CD4-positive, alpha-beta T cell (primary cell): Measurements from ENCODE around the gene ASB6. TPM values are rescaled to one million over a fixed set of nuclear protein-coding genes. Genes with fewer than 3 reads are reported as not detected.
"Not testable (repeated sequence)": the region's sequence is repeated elsewhere in the genome, so short reads cannot be mapped to it uniquely, and the experiment has no call there.

Source experiments
- ATAC-seq: fragments of 200-7000 bp; cut with Tn5 transposase; one replicate; pipeline ENCODE4 v1.10.0; 2022; ENCODE audit warnings: mild to moderate bottlenecking; ENCODE audit not compliant: poor library complexity
- CTCF ChIA-PET: fragments of 350-600 bp; sonication (Branson Sonifier 250); formaldehyde crosslinking; loops from one replicate; lab custom pipeline; 2021; ENCODE audit warnings: antibody characterized with exemption, inconsistent platforms; lab: Charles Lee
- POLR2A ChIA-PET: fragments of 350-600 bp; sonication (Branson Sonifier 250); formaldehyde crosslinking; loops from one replicate; lab custom pipeline; 2021; ENCODE audit warnings: antibody characterized with exemption, inconsistent platforms; lab: Charles Lee
- DNase-seq, 14 experiments: peaks; one replicate each; pipeline ENCODE4 v3.0.0-alpha.2; 2013 to 2020; ENCODE audit warnings: mixed read lengths in 2 of 14
- H3K27ac ChIP-seq, 2 donors: one replicate each; pipeline versions ENCODE4 v1.5.1 to v1.7.0; 2013; ENCODE audit warnings: low read length in 2 of 2, low read depth in 1 of 2, mild to moderate bottlenecking in 1 of 2
- H3K27me3 ChIP-seq, 2 experiments: 1 replicate in 1 of 2; 2 replicates in 1 of 2; pipeline versions ENCODE4 v1.6.1 to v1.7.0; 2013; ENCODE audit warnings: low read length in 2 of 2, control low read depth in 1 of 2, mild to moderate bottlenecking in 1 of 2, moderate library complexity in 1 of 2; ENCODE audit not compliant: insufficient read depth in 2 of 2, control insufficient read depth in 1 of 2
- H3K36me3 ChIP-seq: one replicate; pipeline ENCODE4 v1.6.1; 2013; ENCODE audit warnings: low read length, control low read depth; ENCODE audit not compliant: insufficient read depth
- H3K4me1 ChIP-seq: one replicate; pipeline ENCODE4 v1.6.1; 2013; ENCODE audit warnings: low read length, control low read depth; ENCODE audit not compliant: insufficient read depth
- H3K4me3 ChIP-seq: one replicate; pipeline ENCODE4 v1.5.1; 2013; ENCODE audit warnings: mild to moderate bottlenecking, low read length, moderate library complexity
- H3K9me3 ChIP-seq, 2 experiments: 1 replicate in 1 of 2; 2 replicates in 1 of 2; pipeline versions ENCODE4 v1.6.1 to v1.7.0; 2013; ENCODE audit warnings: low read length in 2 of 2, mild to moderate bottlenecking in 2 of 2, control low read depth in 1 of 2, moderate library complexity in 1 of 2; ENCODE audit not compliant: control insufficient read depth in 1 of 2, insufficient read depth in 1 of 2
- H3K27ac Mint-ChIP-seq: one replicate; pipeline ENCODE4 v1.8.0; 2020; ENCODE audit warnings: mixed read lengths
- H3K27me3 Mint-ChIP-seq: one replicate; pipeline ENCODE4 v1.8.0; 2021; ENCODE audit warnings: mixed read lengths
- H3K36me3 Mint-ChIP-seq: one replicate; pipeline ENCODE4 v1.8.0; 2021; ENCODE audit warnings: low read depth, mixed read lengths
- H3K4me1 Mint-ChIP-seq: one replicate; pipeline ENCODE4 v1.8.0; 2021; ENCODE audit warnings: low read depth, mixed read lengths
- H3K4me3 Mint-ChIP-seq: one replicate; pipeline ENCODE4 v1.8.0; 2020; ENCODE audit warnings: mild to moderate bottlenecking, mixed read lengths
- H3K9me3 Mint-ChIP-seq: one replicate; pipeline ENCODE4 v1.8.0; 2020; ENCODE audit warnings: mixed read lengths
- CTCF ChIP-seq: fragments of 200-600 bp; IDR thresholded peaks from one replicate; pipeline ENCODE4 v1.8.0; 2022; ENCODE audit warnings: antibody characterized with exemption, mild to moderate bottlenecking
- intact Hi-C, 2 experiments: fragments of 100-400 bp; cut with DNase I in 1 of 2; cut with micrococcal nuclease in 1 of 2; formaldehyde crosslinking; loops; one replicate each; pipeline versions ENCODE4 v1.15.1 to v1.9.0; 2023 to 2025; cut with DNase I, micrococcal nuclease
- total RNA-seq, 174 experiments: library from RNA in 2 of 174; stranded (reverse) in 2 of 174; gene quantifications; one replicate each; pipeline ENCODE4 v1.2.3 and lab custom pipeline; 2021 to 2026

Gene ASB6
- total RNA-seq, 2 experiments from 2014 or later = 28.5 to 29.3 TPM

- Mint-ChIP-seq H3K4me3 (peak overlapping the region; percentile 69), H3K27ac (no peak overlapping the region), H3K4me1 (no peaks in the 10 kb centered on the region), H3K36me3 (no peaks in the 10 kb centered on the region), H3K9me3 (no peaks in the 10 kb centered on the region), H3K27me3 (peaks cover 16% of the 10 kb centered on the region)
- Histone ChIP-seq H3K4me3 (no peak overlapping the region), H3K27me3 (peaks cover 15 to 23% of the 10 kb centered on the region in 2 experiments), H3K27ac (no peak overlapping the region), H3K36me3 (no peaks in the 10 kb centered on the region), H3K4me1 (peaks cover 15% of the 10 kb centered on the region), H3K9me3 (peaks cover 0 to 5% of the 10 kb centered on the region in 2 experiments)
- intact Hi-C loops = no loop called here
- peak; percentile 19 for ATAC-seq
- ChIA-PET CTCF (no interaction called here), POLR2A (no interaction called here)
- peak in 1 of 14 experiments; percentile 31 for DNase-seq
- no peak for TF ChIP-seq CTCF
Observed at GRCh38 chr9:129665814-129666520, 24.0 kb upstream of the ASB6 start.

GRCh38 chr9:129665389-129665775, 23.4 kb upstream of the ASB6 start, which contains the start of gene PRRX2:
Gene PRRX2 (plus strand): TSS chr9:129665647. CDS start chr9:129665868, 221 bp downstream.
- Mint-ChIP-seq H3K9me3 (no peaks in the 10 kb centered on the region), H3K27me3 (peaks cover 16% of the 10 kb centered on the region), H3K36me3 (no peaks in the 10 kb centered on the region), H3K4me1 (no peaks in the 10 kb centered on the region), H3K27ac (no peak within 1 kb of the TSS), H3K4me3 (peak within 1 kb of the TSS; percentile 89)
- TF ChIP-seq CTCF = no peak
- ChIA-PET POLR2A (no interaction called here), CTCF (no interaction called here)
- intact Hi-C loops = no loop called here
- ATAC-seq (peak; percentile 50), DNase-seq (peak in 8 of 14 experiments; percentile 7 to 49 (median 20))
- Histone ChIP-seq H3K4me1 (peaks cover 15% of the 10 kb centered on the region), H3K27me3 (peaks cover 15 to 23% of the 10 kb centered on the region in 2 experiments), H3K4me3 (peak within 1 kb of the TSS; percentile 44), H3K9me3 (peaks cover 0 to 5% of the 10 kb centered on the region in 2 experiments), H3K36me3 (no peaks in the 10 kb centered on the region), H3K27ac (no peak within 1 kb of the TSS)

GRCh38 chr9:129664746-129665388, 22.9 kb upstream of the ASB6 start:
- POLR2A ChIA-PET = no interaction called here
- peaks cover 15% of the 10 kb centered on the region for H3K4me1 ChIP-seq
- peak overlapping the region; percentile 44 for H3K4me3 ChIP-seq
- intact Hi-C loops = no loop called here
- Mint-ChIP-seq H3K27me3 (peaks cover 14% of the 10 kb centered on the region), H3K36me3 (no peaks in the 10 kb centered on the region), H3K9me3 (no peaks in the 10 kb centered on the region), H3K4me3 (peak overlapping the region; percentile 89), H3K27ac (no peak overlapping the region), H3K4me1 (no peaks in the 10 kb centered on the region)
- DNase-seq (peak in 2 of 14 experiments; percentile 6 to 15), ATAC-seq (peak; percentile 63)
- no peak for TF ChIP-seq CTCF
- no peaks in the 10 kb centered on the region for H3K36me3 ChIP-seq
- CTCF ChIA-PET = no interaction called here
- H3K27me3 ChIP-seq = peaks cover 15 to 23% of the 10 kb centered on the region in 2 experiments
- no peak overlapping the region for H3K27ac ChIP-seq
- peaks cover 0 to 5% of the 10 kb centered on the region in 2 experiments for H3K9me3 ChIP-seq

GRCh38 chr9:129662239-129662638, 20.3 kb upstream of the ASB6 start:
- H3K9me3 ChIP-seq, ATAC-seq, H3K9me3 Mint-ChIP-seq, H3K36me3 Mint-ChIP-seq, H3K36me3 ChIP-seq, POLR2A ChIA-PET, H3K4me3 ChIP-seq, H3K4me1 Mint-ChIP-seq, H3K27me3 Mint-ChIP-seq, H3K27ac ChIP-seq, intact Hi-C loops, H3K27ac Mint-ChIP-seq, CTCF ChIA-PET, H3K4me3 Mint-ChIP-seq, DNase-seq: not testable (repeated sequence)
- Histone ChIP-seq H3K4me1 (peaks cover 15% of the 10 kb centered on the region), H3K27me3 (peaks cover 3 to 11% of the 10 kb centered on the region in 2 experiments)
